ENCODE data around the gene SHANK1.

- TF ChIP-seq ZNF747 (tag by site-specific recombination; IDR thresholded peaks at IDR 0.05) (no peak), ZNF416 (tag by site-specific recombination; IDR thresholded peaks at IDR 0.05) (no peak), FEZF1 (tag by site-specific recombination; IDR thresholded peaks at IDR 0.05) (no peak), GLI4 (tag by site-specific recombination; IDR thresholded peaks at IDR 0.05) (no peak)
- TF ChIP-seq, protein P1, sequence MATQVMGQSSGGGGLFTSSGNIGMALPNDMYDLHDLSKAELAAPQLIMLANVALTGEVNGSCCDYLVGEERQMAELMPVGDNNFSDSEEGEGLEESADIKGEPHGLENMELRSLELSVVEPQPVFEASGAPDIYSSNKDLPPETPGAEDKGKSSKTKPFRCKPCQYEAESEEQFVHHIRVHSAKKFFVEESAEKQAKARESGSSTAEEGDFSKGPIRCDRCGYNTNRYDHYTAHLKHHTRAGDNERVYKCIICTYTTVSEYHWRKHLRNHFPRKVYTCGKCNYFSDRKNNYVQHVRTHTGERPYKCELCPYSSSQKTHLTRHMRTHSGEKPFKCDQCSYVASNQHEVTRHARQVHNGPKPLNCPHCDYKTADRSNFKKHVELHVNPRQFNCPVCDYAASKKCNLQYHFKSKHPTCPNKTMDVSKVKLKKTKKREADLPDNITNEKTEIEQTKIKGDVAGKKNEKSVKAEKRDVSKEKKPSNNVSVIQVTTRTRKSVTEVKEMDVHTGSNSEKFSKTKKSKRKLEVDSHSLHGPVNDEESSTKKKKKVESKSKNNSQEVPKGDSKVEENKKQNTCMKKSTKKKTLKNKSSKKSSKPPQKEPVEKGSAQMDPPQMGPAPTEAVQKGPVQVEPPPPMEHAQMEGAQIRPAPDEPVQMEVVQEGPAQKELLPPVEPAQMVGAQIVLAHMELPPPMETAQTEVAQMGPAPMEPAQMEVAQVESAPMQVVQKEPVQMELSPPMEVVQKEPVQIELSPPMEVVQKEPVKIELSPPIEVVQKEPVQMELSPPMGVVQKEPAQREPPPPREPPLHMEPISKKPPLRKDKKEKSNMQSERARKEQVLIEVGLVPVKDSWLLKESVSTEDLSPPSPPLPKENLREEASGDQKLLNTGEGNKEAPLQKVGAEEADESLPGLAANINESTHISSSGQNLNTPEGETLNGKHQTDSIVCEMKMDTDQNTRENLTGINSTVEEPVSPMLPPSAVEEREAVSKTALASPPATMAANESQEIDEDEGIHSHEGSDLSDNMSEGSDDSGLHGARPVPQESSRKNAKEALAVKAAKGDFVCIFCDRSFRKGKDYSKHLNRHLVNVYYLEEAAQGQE (tag by site-specific recombination; IDR thresholded peaks at IDR 0.05) = no peak
- TF ChIP-seq, protein P2, sequence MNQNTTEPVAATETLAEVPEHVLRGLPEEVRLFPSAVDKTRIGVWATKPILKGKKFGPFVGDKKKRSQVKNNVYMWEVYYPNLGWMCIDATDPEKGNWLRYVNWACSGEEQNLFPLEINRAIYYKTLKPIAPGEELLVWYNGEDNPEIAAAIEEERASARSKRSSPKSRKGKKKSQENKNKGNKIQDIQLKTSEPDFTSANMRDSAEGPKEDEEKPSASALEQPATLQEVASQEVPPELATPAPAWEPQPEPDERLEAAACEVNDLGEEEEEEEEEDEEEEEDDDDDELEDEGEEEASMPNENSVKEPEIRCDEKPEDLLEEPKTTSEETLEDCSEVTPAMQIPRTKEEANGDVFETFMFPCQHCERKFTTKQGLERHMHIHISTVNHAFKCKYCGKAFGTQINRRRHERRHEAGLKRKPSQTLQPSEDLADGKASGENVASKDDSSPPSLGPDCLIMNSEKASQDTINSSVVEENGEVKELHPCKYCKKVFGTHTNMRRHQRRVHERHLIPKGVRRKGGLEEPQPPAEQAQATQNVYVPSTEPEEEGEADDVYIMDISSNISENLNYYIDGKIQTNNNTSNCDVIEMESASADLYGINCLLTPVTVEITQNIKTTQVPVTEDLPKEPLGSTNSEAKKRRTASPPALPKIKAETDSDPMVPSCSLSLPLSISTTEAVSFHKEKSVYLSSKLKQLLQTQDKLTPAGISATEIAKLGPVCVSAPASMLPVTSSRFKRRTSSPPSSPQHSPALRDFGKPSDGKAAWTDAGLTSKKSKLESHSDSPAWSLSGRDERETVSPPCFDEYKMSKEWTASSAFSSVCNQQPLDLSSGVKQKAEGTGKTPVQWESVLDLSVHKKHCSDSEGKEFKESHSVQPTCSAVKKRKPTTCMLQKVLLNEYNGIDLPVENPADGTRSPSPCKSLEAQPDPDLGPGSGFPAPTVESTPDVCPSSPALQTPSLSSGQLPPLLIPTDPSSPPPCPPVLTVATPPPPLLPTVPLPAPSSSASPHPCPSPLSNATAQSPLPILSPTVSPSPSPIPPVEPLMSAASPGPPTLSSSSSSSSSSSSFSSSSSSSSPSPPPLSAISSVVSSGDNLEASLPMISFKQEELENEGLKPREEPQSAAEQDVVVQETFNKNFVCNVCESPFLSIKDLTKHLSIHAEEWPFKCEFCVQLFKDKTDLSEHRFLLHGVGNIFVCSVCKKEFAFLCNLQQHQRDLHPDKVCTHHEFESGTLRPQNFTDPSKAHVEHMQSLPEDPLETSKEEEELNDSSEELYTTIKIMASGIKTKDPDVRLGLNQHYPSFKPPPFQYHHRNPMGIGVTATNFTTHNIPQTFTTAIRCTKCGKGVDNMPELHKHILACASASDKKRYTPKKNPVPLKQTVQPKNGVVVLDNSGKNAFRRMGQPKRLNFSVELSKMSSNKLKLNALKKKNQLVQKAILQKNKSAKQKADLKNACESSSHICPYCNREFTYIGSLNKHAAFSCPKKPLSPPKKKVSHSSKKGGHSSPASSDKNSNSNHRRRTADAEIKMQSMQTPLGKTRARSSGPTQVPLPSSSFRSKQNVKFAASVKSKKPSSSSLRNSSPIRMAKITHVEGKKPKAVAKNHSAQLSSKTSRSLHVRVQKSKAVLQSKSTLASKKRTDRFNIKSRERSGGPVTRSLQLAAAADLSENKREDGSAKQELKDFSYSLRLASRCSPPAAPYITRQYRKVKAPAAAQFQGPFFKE (tag by site-specific recombination; IDR thresholded peaks at IDR 0.05; ENCODE audit: borderline replicate concordance) = no peak
Measured at GRCh38 chr19:50719119-50719435, 525 bp downstream of the SHANK1 start.
